HG02885 (cell line): ENCODE results near the gene MECP2.

ENCODE experiments used
- ATAC-seq: cut with Tn5 transposase; IDR thresholded peaks from one replicate; pipeline ENCODE4 v1.9.1; 2021; ENCODE audit warnings: mild to moderate bottlenecking; ENCODE audit not compliant: unreplicated experiment, poor library complexity

The MECP2 gene

GRCh38 chrX:154039577-154039976 lies 57.9 kb downstream of the MECP2 start:
- no peak for ATAC-seq

GRCh38 chrX:154038656-154039055 lies 58.9 kb downstream of the MECP2 start:
- no peak for ATAC-seq

- ATAC-seq, result no peak
Measured at GRCh38 chrX:154037754-154038153, 59.8 kb downstream of the MECP2 start.

- ATAC-seq, result no peak
Measured at GRCh38 chrX:154036513-154036912, 61.0 kb downstream of the MECP2 start.

GRCh38 chrX:154033848-154034247 lies 63.7 kb downstream of the MECP2 start:
- ATAC-seq, result no peak

GRCh38 chrX:154032653-154033052 lies 64.9 kb downstream of the MECP2 start:
- no peak for ATAC-seq

GRCh38 chrX:154032160-154032559 lies 65.4 kb downstream of the MECP2 start:
- no peak for ATAC-seq

- ATAC-seq, result no peak
Measured at GRCh38 chrX:154030715-154031305, 66.7 kb downstream of the MECP2 start.

GRCh38 chrX:154030266-154030665 lies 67.3 kb downstream of the MECP2 start:
- no peak for ATAC-seq

GRCh38 chrX:154029439-154029838 lies 68.1 kb downstream of the MECP2 start:
- no peak for ATAC-seq

GRCh38 chrX:154028502-154029184 lies 68.9 kb downstream of the MECP2 start:
- no peak for ATAC-seq

GRCh38 chrX:154027986-154028385 lies 69.5 kb downstream of the MECP2 start:
- no peak for ATAC-seq

- ATAC-seq, result no peak
Measured at GRCh38 chrX:154027022-154027402, 70.5 kb downstream of the MECP2 start.

- ATAC-seq, result no peak
Measured at GRCh38 chrX:154026136-154027021, 71.1 kb downstream of the MECP2 start.

GRCh38 chrX:154025230-154025629 lies 72.3 kb downstream of the MECP2 start:
- ATAC-seq, result no peak

- ATAC-seq, result no peak
Measured at GRCh38 chrX:154024271-154024670, 73.2 kb downstream of the MECP2 start.

- ATAC-seq, result no peak
Measured at GRCh38 chrX:154023276-154024000, 74.1 kb downstream of the MECP2 start.

- ATAC-seq, result no peak
Measured at GRCh38 chrX:154022108-154022507, 75.4 kb downstream of the MECP2 start.

GRCh38 chrX:154021131-154021611 lies 76.3 kb downstream of the MECP2 start:
- ATAC-seq, result no peak

- no peak for ATAC-seq
Measured at GRCh38 chrX:154020536-154021115, 76.9 kb downstream of the MECP2 start.
